Fibroblast of lung (primary cell): ENCODE measurements around the gene PIK3R1.

ENCODE experiments used
- CTCF ChIP-seq, 2 donors: IDR thresholded peaks in 1 of 2; conservative IDR thresholded peaks in 1 of 2; 1 replicate in 1 of 2; 2 replicates in 1 of 2; pipeline ENCODE4 v1.5.1; 2011 to 2012; ENCODE audit warnings: low read length in 2 of 2, control low read depth in 1 of 2, inconsistent platforms in 1 of 2, low read depth in 1 of 2, mild to moderate bottlenecking in 1 of 2
- EZH2 ChIP-seq: IDR thresholded peaks from 2 replicates; pipeline ENCODE4 v1.5.1; 2012; ENCODE audit warnings: low read length, control low read depth, mild to moderate bottlenecking; ENCODE audit errors: missing control alignments

- no peak for TF ChIP-seq CTCF (conservative IDR thresholded peaks at IDR 0.05 in 1 of 2, IDR thresholded peaks at IDR 0.05 in 1 of 2; ENCODE audit: low read depth in 1 of 2, low read length in 2 of 2)
- TF ChIP-seq EZH2: no peak
These were observed 24.3 kb upstream of the PIK3R1 start for GRCh38 chr5:68191083-68191791.
